ENCODE measurements around the gene C1orf94.

Gene C1orf94

GRCh38 chr1:34176830-34177603 lies at the start of gene C1orf94:
Gene C1orf94, plus strand, starts transcription at chr1:34176907. Its CDS starts 883 bp downstream, at chr1:34177790.
- DNase-seq: no peak

- DNase-seq: peak; percentile 54
Measured at GRCh38 chr1:34127006-34128000, 49.4 kb upstream of the C1orf94 start.

GRCh38 chr1:34128186-34128889 lies 48.4 kb upstream of the C1orf94 start:
- DNase-seq: peak; percentile 30

- peak; percentile 24 for DNase-seq
Measured at GRCh38 chr1:34129630-34130029, 47.1 kb upstream of the C1orf94 start.

GRCh38 chr1:34130306-34130705 lies 46.4 kb upstream of the C1orf94 start:
- no peak for DNase-seq

GRCh38 chr1:34131396-34132160 lies 45.1 kb upstream of the C1orf94 start:
- DNase-seq: peak; percentile 37

GRCh38 chr1:34132161-34132420 lies 44.6 kb upstream of the C1orf94 start:
- peak; percentile 12 for DNase-seq

- peak; percentile 42 for DNase-seq
Measured at GRCh38 chr1:34137411-34137810, 39.3 kb upstream of the C1orf94 start.

GRCh38 chr1:34140011-34140676 lies 36.6 kb upstream of the C1orf94 start:
- peak; percentile 43 for DNase-seq

GRCh38 chr1:34143975-34144374 lies 32.7 kb upstream of the C1orf94 start:
- DNase-seq: no peak

GRCh38 chr1:34144766-34145165 lies 31.9 kb upstream of the C1orf94 start:
- no peak for DNase-seq

GRCh38 chr1:34147301-34147700 lies 29.4 kb upstream of the C1orf94 start:
- DNase-seq: no peak

- DNase-seq: no peak
Measured at GRCh38 chr1:34149501-34149900, 27.2 kb upstream of the C1orf94 start.

GRCh38 chr1:34153246-34153645 lies 23.5 kb upstream of the C1orf94 start:
- DNase-seq: no peak

- DNase-seq: no peak
Measured at GRCh38 chr1:34155860-34156259, 20.8 kb upstream of the C1orf94 start.

GRCh38 chr1:34156739-34157138 lies 20.0 kb upstream of the C1orf94 start:
- no peak for DNase-seq

- DNase-seq: no peak
Measured at GRCh38 chr1:34162852-34163766, 13.6 kb upstream of the C1orf94 start.

- DNase-seq: no peak
Measured at GRCh38 chr1:34163792-34164731, 12.6 kb upstream of the C1orf94 start.

GRCh38 chr1:34164771-34165391 lies 11.8 kb upstream of the C1orf94 start, which contains the start of gene CSMD2:
Gene CSMD2, minus strand, starts transcription at chr1:34165230. Its CDS starts 133 bp downstream, at chr1:34165097.
- DNase-seq: peak; percentile 6

Data from activated effector memory CD4-positive, alpha-beta T cell treated with anti-CD3 and anti-CD28 coated beads, Interleukin-2, amount 50 U/mL, for 16 hours (primary cell).